Mesenteric fat pad (tissue), 1 donor: Measurements from ENCODE around the gene ZNF618. TPM values are rescaled to one million over a fixed set of nuclear protein-coding genes. Genes with fewer than 3 reads are reported as not detected.

Experiments
- DNase-seq: peaks from one replicate; pipeline ENCODE4 v3.0.0-alpha.2; 2020; ENCODE audit warnings: low spot score
- long read RNA-seq: library from polyadenylated mRNA; unstranded; transcript quantifications from one replicate; pipeline ENCODE4 v2.0.0, GENCODE V29; 2020
- total RNA-seq: library from RNA; stranded (reverse); fragmentation: NEBNext Ultra II Directional; extraction: Animal tissue kit (Norgen Biotek cat#: 25700); gene quantifications from one replicate; pipeline ENCODE4 v1.2.1, GENCODE V29; 2021
- donor health status: DM: yes; HTN: yes; CAD: no.

The ZNF618 gene
- 8.2 TPM for total RNA-seq
- long read RNA-seq, partial matches to known transcripts = 4 of 25 reads
- long read RNA-seq, other reads (novel, unspliced or antisense) = 21 of 25 reads

GRCh38 chr9:113876151-113876992 is at the start of gene ZNF618:
Gene ZNF618, plus strand, starts transcription at chr9:113876309. Its CDS starts 72 bp downstream, at chr9:113876381.
- DNase-seq = no peak

GRCh38 chr9:113828221-113828620 is 47.9 kb upstream of the ZNF618 start:
- DNase-seq = no peak

- no peak for DNase-seq
Measured at GRCh38 chr9:113837334-113837733, 38.8 kb upstream of the ZNF618 start.

GRCh38 chr9:113842086-113842485 is 34.0 kb upstream of the ZNF618 start:
- no peak for DNase-seq

- DNase-seq = no peak
Measured at GRCh38 chr9:113844466-113844865, 31.6 kb upstream of the ZNF618 start.

- no peak for DNase-seq
Measured at GRCh38 chr9:113851359-113851758, 24.8 kb upstream of the ZNF618 start.

GRCh38 chr9:113851873-113852272 is 24.2 kb upstream of the ZNF618 start:
- DNase-seq = no peak

GRCh38 chr9:113853333-113853732 is 22.8 kb upstream of the ZNF618 start:
- DNase-seq = no peak

- no peak for DNase-seq
Measured at GRCh38 chr9:113854310-113854709, 21.8 kb upstream of the ZNF618 start.

GRCh38 chr9:113857875-113858274 is 18.2 kb upstream of the ZNF618 start:
- no peak for DNase-seq

- DNase-seq = no peak
Measured at GRCh38 chr9:113858282-113858681, 17.8 kb upstream of the ZNF618 start.

GRCh38 chr9:113863345-113863744 is 12.8 kb upstream of the ZNF618 start:
- DNase-seq = no peak

GRCh38 chr9:113868501-113868900 is 7.6 kb upstream of the ZNF618 start:
- DNase-seq = no peak

GRCh38 chr9:113872485-113873143 is 3.5 kb upstream of the ZNF618 start:
- DNase-seq = no peak

- DNase-seq = no peak
Measured at GRCh38 chr9:113873446-113873845, 2.7 kb upstream of the ZNF618 start.

- DNase-seq = no peak
Measured at GRCh38 chr9:113873926-113874325, 2.2 kb upstream of the ZNF618 start.

- no peak for DNase-seq
Measured at GRCh38 chr9:113875459-113876150, 504 bp upstream of the ZNF618 start.

GRCh38 chr9:113876993-113877368 is 872 bp downstream of the ZNF618 start:
- no peak for DNase-seq

- no peak for DNase-seq
Measured at GRCh38 chr9:113879318-113879717, 3.2 kb downstream of the ZNF618 start.

- no peak for DNase-seq
Measured at GRCh38 chr9:113879911-113880310, 3.8 kb downstream of the ZNF618 start.

- no peak for DNase-seq
Measured at GRCh38 chr9:113882181-113882580, 6.1 kb downstream of the ZNF618 start.

- DNase-seq = no peak
Measured at GRCh38 chr9:113882636-113883164, 6.6 kb downstream of the ZNF618 start.
